ENCODE measurements around the gene TGFBR3.

DNA sequence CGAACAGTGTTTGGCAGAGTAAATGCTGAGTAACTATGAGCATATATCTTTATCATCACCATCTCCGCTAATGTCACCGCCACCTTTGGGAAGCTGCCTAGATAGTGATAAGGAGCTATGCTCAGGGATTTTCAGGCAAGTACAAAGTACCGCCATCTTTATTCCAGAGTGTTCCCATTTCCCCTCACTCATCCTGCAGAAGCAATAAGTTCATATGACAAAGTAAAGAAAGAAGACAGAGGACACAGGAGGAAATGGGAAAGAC lies 89.6 kb downstream of the TGFBR3 start:
- TF ChIP-seq, protein P1, sequence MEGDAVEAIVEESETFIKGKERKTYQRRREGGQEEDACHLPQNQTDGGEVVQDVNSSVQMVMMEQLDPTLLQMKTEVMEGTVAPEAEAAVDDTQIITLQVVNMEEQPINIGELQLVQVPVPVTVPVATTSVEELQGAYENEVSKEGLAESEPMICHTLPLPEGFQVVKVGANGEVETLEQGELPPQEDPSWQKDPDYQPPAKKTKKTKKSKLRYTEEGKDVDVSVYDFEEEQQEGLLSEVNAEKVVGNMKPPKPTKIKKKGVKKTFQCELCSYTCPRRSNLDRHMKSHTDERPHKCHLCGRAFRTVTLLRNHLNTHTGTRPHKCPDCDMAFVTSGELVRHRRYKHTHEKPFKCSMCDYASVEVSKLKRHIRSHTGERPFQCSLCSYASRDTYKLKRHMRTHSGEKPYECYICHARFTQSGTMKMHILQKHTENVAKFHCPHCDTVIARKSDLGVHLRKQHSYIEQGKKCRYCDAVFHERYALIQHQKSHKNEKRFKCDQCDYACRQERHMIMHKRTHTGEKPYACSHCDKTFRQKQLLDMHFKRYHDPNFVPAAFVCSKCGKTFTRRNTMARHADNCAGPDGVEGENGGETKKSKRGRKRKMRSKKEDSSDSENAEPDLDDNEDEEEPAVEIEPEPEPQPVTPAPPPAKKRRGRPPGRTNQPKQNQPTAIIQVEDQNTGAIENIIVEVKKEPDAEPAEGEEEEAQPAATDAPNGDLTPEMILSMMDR (IDR thresholded peaks at IDR 0.05) = no peak
- no peak for TF ChIP-seq EP300 (IDR thresholded peaks at IDR 0.05)
